HL-60 (cell line): Measurements from ENCODE around the gene FBP1.

ENCODE experiments used
- DNase-seq, 2 experiments: peaks; one replicate each; pipeline ENCODE4 v3.0.0-alpha.2; 2010 to 2020; ENCODE audit warnings: low read depth in 1 of 2, low spot score in 1 of 2
- H3K27ac ChIP-seq: fragments of 250-450 bp; sonication (Bioruptor Pico); replicated peaks from 2 replicates; pipeline ENCODE4 v1.5.1; 2020; ENCODE audit warnings: mild to moderate bottlenecking, moderate library complexity
- H3K27me3 ChIP-seq: fragments of 250-450 bp; sonication (Bioruptor Pico); 2 replicates; pipeline ENCODE4 v1.5.1; 2021; ENCODE audit warnings: mild to moderate bottlenecking, moderate library complexity; ENCODE audit not compliant: insufficient read depth, poor library complexity, severe bottlenecking
- H3K4me3 ChIP-seq: replicated peaks from 2 replicates; pipeline ENCODE4 v1.5.1; 2011; ENCODE audit warnings: mild to moderate bottlenecking, control low read depth, low read length; ENCODE audit not compliant: insufficient read depth
- GABPA ChIP-seq: IDR thresholded peaks from 2 replicates; pipeline ENCODE4 v1.6.1; 2012; ENCODE audit warnings: low read depth
- POLR2AphosphoS5 ChIP-seq: IDR thresholded peaks from 2 replicates; pipeline ENCODE4 v1.6.1; 2012; ENCODE audit warnings: low read depth
- SPI1 ChIP-seq: IDR thresholded peaks from 2 replicates; pipeline ENCODE4 v1.6.1; 2012; ENCODE audit warnings: low read depth, mild to moderate bottlenecking, borderline replicate concordance
- TF ChIP-seq, protein P1 (sequence below): IDR thresholded peaks from one replicate; pipeline ENCODE4 v1.5.1; 2011; ENCODE audit warnings: low read length, control low read depth, inconsistent platforms; ENCODE audit not compliant: insufficient read depth
- TF ChIP-seq, protein P2 (sequence below): IDR thresholded peaks from 2 replicates; pipeline ENCODE4 v1.6.1; 2012; ENCODE audit warnings: low read depth; ENCODE audit not compliant: insufficient replicate concordance

FBP1 gene

DNA sequence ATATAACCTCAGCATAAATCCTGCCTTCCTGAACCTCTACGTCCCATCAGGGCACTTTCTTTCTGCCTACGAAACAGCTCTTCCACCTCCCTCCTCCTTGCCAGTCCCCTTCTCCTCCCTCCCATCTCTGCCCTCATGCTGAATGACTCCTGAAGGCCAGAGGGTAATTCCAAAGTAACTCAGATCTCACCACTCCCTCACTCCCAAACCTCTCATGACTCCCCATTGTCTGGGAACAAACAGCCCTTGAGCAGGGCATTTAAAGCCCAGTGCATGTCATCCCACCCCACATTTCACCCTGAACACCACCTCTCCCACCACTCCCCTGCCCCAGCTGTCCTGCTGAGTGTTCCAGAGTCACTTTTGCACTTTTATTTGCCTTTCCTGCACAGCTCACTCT lies 8.9 kb upstream of the FBP1 start:
- Histone ChIP-seq H3K4me3 (no peak overlapping the region), H3K27ac (peak overlapping the region; percentile 85), H3K27me3 (no peaks in the 10 kb centered on the region)
- DNase-seq, result no peak
- TF ChIP-seq, protein P1, sequence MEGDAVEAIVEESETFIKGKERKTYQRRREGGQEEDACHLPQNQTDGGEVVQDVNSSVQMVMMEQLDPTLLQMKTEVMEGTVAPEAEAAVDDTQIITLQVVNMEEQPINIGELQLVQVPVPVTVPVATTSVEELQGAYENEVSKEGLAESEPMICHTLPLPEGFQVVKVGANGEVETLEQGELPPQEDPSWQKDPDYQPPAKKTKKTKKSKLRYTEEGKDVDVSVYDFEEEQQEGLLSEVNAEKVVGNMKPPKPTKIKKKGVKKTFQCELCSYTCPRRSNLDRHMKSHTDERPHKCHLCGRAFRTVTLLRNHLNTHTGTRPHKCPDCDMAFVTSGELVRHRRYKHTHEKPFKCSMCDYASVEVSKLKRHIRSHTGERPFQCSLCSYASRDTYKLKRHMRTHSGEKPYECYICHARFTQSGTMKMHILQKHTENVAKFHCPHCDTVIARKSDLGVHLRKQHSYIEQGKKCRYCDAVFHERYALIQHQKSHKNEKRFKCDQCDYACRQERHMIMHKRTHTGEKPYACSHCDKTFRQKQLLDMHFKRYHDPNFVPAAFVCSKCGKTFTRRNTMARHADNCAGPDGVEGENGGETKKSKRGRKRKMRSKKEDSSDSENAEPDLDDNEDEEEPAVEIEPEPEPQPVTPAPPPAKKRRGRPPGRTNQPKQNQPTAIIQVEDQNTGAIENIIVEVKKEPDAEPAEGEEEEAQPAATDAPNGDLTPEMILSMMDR, result no peak
- TF ChIP-seq GABPA (no peak), POLR2AphosphoS5 (no peak), SPI1 (no peak)
- TF ChIP-seq, protein P2, sequence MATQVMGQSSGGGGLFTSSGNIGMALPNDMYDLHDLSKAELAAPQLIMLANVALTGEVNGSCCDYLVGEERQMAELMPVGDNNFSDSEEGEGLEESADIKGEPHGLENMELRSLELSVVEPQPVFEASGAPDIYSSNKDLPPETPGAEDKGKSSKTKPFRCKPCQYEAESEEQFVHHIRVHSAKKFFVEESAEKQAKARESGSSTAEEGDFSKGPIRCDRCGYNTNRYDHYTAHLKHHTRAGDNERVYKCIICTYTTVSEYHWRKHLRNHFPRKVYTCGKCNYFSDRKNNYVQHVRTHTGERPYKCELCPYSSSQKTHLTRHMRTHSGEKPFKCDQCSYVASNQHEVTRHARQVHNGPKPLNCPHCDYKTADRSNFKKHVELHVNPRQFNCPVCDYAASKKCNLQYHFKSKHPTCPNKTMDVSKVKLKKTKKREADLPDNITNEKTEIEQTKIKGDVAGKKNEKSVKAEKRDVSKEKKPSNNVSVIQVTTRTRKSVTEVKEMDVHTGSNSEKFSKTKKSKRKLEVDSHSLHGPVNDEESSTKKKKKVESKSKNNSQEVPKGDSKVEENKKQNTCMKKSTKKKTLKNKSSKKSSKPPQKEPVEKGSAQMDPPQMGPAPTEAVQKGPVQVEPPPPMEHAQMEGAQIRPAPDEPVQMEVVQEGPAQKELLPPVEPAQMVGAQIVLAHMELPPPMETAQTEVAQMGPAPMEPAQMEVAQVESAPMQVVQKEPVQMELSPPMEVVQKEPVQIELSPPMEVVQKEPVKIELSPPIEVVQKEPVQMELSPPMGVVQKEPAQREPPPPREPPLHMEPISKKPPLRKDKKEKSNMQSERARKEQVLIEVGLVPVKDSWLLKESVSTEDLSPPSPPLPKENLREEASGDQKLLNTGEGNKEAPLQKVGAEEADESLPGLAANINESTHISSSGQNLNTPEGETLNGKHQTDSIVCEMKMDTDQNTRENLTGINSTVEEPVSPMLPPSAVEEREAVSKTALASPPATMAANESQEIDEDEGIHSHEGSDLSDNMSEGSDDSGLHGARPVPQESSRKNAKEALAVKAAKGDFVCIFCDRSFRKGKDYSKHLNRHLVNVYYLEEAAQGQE, result no peak

- H3K27me3 ChIP-seq, result no peaks in the 10 kb centered on the region
- no peak for TF ChIP-seq SPI1
- TF ChIP-seq, protein P2, result no peak
- TF ChIP-seq POLR2AphosphoS5, result no peak
- TF ChIP-seq GABPA, result no peak
- TF ChIP-seq, protein P1, result no peak
- no peak overlapping the region for H3K4me3 ChIP-seq
- no peak overlapping the region for H3K27ac ChIP-seq
- DNase-seq, result no peak
Measured at GRCh38 chr9:94645901-94646300, 6.6 kb upstream of the FBP1 start.

- TF ChIP-seq SPI1 (no peak), POLR2AphosphoS5 (no peak), GABPA (no peak)
- TF ChIP-seq, protein P2, result no peak
- TF ChIP-seq, protein P1, result no peak
Measured at GRCh38 chr9:94644543-94644942, 5.2 kb upstream of the FBP1 start.

More at GRCh38 chr9:94644543-94644942, 5.2 kb upstream of the FBP1 start:
- no peaks in the 10 kb centered on the region for H3K27me3 ChIP-seq
- H3K27ac ChIP-seq, result no peak overlapping the region
- H3K4me3 ChIP-seq, result no peak overlapping the region
- no peak for DNase-seq
